GM21423 (cell line): ENCODE measurements around the gene COX6A2.
"Not testable (repeated sequence)": the region's sequence is repeated elsewhere in the genome, so short reads cannot be mapped to it uniquely, and the experiment has no call there.

Experiments
- ATAC-seq: cut with Tn5 transposase; IDR thresholded peaks from one replicate; pipeline ENCODE4 v1.9.1; 2021; ENCODE audit warnings: mild to moderate bottlenecking, moderate library complexity; ENCODE audit not compliant: unreplicated experiment

COX6A2 gene

GRCh38 chr16:31439023-31439422 lies 10.9 kb upstream of the COX6A2 start:
- ATAC-seq: not testable (repeated sequence)

DNA sequence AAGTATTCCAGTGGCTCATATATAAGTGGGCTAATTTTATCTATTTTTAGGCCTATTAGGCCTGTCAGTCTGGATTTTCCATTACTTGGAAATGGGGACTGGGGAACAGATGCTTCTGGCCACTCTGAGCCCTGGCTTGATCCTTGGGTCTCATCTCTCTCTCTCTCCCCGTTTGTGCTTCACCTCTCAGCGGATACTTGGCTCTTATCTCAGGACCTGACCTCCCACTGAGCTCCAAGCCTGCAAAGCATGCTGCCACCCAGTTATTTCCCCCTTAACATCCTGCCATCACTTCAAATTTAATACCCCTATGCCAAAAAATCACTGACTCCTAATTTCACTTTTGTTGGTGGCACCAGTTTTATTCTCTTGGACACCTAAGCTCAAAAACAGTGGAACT lies 10.3 kb upstream of the COX6A2 start:
- no peak for ATAC-seq

- ATAC-seq: no peak
These were observed 8.3 kb upstream of the COX6A2 start for GRCh38 chr16:31436221-31437045.

DNA sequence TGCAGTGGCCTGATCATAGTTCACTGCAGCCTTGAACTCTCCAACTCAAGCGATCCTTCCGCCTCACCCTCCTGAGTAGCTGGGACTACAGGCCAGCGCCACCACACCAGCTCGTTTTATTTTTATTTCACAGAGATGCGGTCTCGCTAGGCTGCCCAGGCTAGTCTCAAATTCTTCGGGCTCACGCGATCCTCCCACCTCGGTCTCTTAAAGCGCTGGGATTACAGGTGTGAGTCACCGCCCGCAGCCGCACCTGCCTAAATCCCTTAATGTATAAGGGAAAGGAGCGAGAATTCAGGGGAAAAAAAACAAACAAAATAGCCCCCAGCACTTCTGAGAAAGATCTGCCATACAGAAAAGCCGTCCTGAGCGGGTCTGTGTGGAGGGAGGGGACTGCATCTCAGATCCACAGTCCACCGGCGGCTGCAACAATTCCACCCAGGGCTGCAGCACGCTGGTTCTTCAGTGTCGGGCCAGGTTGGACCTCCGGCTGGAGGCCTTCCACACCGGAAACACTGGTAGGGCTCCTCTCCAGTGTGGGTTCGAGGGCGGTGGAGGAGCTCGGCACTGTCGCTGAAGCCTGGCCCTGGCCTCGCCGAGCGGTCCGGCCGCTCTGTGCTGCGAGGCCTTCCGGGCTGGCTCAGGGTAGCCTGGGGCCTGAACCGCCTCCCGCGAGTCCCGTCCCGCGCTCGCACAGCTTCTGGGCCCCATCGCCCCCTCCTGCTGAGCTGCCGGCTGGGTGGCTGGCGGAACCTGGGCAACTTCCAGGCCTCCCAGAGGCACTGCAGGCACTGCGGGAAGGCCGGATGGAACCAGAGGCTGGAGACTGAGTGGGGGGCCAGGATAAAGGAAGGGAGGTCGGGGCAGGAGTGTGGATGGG lies 7.4 kb upstream of the COX6A2 start:
- ATAC-seq: no peak

GRCh38 chr16:31430380-31431052 lies 2.4 kb upstream of the COX6A2 start:
- no peak for ATAC-seq

DNA sequence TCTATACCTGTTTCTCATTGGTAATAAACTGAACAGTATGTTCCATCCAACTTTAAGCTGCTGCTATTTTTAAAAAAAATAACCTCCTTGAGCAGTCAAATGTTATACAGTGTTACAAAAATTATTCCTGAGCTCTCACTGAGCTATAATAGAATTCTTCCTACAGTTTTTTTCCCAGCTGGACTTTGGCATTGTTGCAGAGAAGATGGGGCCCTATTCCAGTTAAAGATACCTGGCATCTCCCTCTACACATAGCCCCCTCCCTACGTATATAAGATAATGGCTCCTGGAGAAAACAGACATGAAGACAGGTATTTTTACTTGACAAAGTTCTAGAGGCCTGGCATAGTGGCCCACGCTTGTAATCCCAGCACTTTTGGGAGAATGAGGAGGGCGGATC lies 1.6 kb upstream of the COX6A2 start:
- ATAC-seq: no peak

GRCh38 chr16:31429314-31429713 lies 1.2 kb upstream of the COX6A2 start:
- ATAC-seq: no peak

GRCh38 chr16:31428638-31429247 lies 583 bp upstream of the COX6A2 start:
- ATAC-seq: no peak

DNA sequence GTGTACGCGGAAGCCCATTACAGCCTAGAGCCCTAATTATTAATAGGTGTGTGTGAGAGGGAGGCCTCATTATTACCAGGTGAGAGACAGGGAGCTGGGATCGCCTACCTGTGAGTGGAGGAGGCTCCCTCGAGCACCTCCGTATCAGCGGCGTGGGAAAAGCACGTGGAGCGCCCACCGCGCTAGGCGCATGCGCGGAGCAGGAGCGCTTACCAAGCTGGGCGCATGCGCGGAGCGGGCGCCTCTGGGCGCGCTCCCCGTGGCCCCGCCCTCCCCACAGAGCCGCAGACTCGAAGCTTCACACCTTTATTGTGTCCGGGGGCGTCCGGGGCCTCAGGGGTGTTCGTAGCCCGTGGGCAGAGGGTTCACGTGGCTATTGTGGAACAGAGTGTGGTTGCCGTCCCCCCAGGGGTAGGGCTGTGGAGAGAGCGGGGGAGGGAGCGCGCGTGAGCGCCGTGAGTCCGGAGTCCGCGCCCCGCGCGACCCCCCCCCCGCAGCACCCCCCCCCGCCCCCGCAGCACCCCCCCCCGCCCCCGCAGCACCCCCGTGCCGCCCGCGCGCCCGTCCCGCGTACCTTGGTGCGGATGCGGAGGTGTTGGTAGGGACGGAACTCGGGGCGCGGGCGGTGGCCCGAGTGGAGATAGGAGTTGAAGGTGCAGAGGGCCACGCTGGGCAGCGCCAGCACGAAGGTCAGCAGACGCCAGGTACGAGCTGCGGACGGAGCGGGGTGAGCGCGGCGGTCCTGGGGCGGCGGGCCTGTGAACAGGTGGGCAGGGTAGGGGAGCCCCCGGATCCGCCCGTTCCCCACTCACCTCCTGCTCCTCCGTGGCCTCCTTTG lies 500 bp downstream of the COX6A2 start:
- no peak for ATAC-seq

DNA sequence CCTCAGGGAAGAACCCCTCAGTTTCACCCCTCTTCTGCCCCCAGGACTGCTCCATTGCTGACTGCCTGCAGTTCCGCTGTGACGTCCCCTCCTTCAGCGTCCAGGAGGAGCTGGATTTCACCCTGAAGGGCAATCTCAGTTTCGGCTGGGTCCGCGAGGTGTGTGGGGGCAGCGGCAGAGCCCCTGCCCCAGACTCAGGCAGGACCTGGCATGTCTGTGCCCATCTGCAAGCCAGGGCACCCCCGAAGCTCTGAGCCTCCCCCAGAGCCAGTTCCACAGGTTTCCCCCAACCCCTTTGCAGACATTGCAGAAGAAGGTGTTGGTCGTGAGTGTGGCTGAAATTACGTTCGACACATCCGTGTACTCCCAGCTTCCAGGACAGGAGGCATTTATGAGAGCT lies 4.4 kb downstream of the COX6A2 start:
- no peak for ATAC-seq

DNA sequence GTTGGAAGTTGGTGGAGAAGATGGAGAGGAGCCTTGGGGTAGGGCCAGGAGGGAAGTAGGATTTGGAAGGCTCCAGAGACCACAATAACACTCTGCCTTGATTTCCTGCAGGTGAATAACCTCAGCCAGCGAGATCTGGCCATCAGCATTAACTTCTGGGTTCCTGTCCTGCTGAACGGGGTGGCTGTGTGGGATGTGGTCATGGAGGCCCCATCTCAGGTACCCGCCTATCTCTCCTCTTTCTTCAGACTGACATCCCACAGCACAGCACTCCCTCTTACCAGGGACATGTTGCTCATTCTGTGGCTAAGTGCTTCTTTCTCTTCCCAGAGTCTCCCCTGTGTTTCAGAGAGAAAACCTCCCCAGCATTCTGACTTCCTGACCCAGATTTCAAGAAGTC lies 4.9 kb downstream of the COX6A2 start:
- ATAC-seq: no peak

GRCh38 chr16:31421587-31421986 lies 6.6 kb downstream of the COX6A2 start:
- no peak for ATAC-seq

GRCh38 chr16:31420037-31420436 lies 8.1 kb downstream of the COX6A2 start:
- no peak for ATAC-seq

GRCh38 chr16:31417916-31418315 lies 10.2 kb downstream of the COX6A2 start:
- no peak for ATAC-seq

GRCh38 chr16:31417036-31417435 lies 11.1 kb downstream of the COX6A2 start:
- ATAC-seq: not testable (repeated sequence)

DNA sequence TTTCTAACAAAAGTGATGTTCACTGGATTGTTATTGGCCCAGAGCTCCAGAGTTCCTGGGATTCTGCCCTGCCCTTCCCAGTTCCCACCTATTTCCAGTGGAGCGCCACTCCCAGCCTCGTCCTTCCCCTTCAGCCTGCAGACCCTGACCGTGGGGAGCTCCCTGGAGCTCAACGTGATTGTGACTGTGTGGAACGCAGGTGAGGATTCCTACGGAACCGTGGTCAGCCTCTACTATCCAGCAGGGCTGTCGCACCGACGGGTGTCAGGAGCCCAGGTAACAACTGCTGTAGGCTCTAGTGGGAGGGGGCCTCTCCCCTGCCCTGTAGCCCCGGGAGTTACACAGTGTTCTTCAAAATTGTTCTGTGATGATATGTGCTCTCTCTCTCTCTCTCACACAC lies 11.8 kb downstream of the COX6A2 start:
- ATAC-seq: no peak

DNA sequence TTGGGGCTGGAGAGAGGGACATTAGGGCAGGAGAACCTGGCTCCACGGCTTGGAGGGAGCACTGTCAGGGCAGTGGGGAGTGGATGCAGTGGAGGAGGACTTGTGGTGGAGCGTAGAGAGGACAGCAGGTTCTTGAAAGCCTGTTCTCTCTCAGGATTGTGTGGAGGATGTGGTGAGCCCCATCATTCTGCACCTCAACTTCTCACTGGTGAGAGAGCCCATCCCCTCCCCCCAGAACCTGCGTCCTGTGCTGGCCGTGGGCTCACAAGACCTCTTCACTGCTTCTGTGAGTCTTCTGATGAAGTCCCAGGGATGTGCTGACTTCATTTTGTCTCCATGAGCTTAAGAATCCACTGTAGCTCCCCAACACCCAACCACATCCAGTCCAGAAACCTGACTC lies 13.5 kb downstream of the COX6A2 start:
- no peak for ATAC-seq

DNA sequence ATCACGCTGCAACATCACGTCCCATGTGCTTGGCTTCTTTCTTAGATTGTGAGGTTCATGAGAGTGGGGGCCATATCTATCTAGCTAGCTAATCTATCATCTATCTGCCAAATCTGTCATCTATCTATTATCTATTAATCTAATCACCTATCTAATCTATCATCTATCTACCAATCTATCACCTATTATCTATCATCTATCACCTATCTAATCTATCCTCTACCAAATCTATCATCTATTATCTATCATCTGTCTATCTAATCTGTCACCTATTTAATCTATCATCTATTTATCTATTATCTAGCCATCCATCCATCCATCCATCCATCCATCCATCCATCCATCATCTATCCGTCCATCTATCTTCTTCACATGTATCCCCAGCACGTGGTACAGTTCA lies 14.2 kb downstream of the COX6A2 start:
- no peak for ATAC-seq

GRCh38 chr16:31413381-31413780 lies 14.8 kb downstream of the COX6A2 start:
- no peak for ATAC-seq

DNA sequence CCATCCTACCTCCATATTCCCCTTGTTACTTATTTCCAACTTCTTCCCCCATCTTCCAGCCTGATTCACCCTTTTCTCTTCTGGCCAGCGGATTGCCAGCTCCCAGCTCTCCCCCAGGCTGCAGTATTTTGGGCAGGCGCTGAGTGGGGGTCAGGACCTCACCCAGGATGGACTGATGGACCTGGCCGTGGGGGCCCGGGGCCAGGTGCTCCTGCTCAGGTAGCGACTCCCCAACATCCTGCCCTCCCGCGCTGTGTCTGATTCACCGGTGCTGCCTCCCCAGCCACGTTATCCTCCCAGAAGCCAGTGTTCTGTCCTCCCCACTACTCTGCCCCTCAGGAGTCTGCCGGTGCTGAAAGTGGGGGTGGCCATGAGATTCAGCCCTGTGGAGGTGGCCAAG lies 15.4 kb downstream of the COX6A2 start:
- no peak for ATAC-seq
